Adrenal gland (tissue), 12 donors: ENCODE measurements around the gene CLEC4F. TPM values are rescaled to one million over a fixed set of nuclear protein-coding genes. Genes with fewer than 3 reads are reported as not detected.

Source experiments
- DNase-seq, 7 donors: peaks; one replicate each; pipeline ENCODE4 v3.0.0-alpha.2; 2019 to 2020
- H3K27ac ChIP-seq, 5 donors: fragments of 200-600 bp; sonication (generic) in 4 of 5; 1 replicate in 3 of 5; 2 replicates in 2 of 5; pipeline versions ENCODE4 v1.5.1 to v1.8.0; 2016 to 2020; ENCODE audit warnings: mild to moderate bottlenecking in 1 of 5
- H3K27me3 ChIP-seq: fragments of 200-600 bp; 2 replicates; pipeline ENCODE4 v1.8.0; 2021
- H3K36me3 ChIP-seq, 2 donors: fragments of 200-600 bp; replicated peaks in 1 of 2; 1 replicate in 1 of 2; 2 replicates in 1 of 2; pipeline versions ENCODE4 v1.5.1 to v1.8.0; 2018 to 2022
- H3K4me1 ChIP-seq, 2 donors: fragments of 200-600 bp; replicated peaks in 1 of 2; 1 replicate in 1 of 2; 2 replicates in 1 of 2; pipeline versions ENCODE4 v1.5.1 to v1.8.0; 2018 to 2021
- H3K4me3 ChIP-seq, 4 donors: fragments of 200-600 bp; sonication (generic) in 3 of 4; one replicate each; pipeline ENCODE4 v1.5.1; 2016 to 2018
- H3K9me3 ChIP-seq, 3 donors: fragments of 200-600 bp; sonication (generic) in 1 of 3; replicated peaks in 1 of 3; 1 replicate in 2 of 3; 2 replicates in 1 of 3; pipeline versions ENCODE4 v1.5.1 to v1.8.0; 2016 to 2021
- POLR2A ChIP-seq, 2 donors: fragments of 450-650 bp; IDR thresholded peaks; one replicate each; pipeline ENCODE4 v1.6.1; 2017; ENCODE audit warnings: antibody characterized with exemption in 2 of 2, mild to moderate bottlenecking in 2 of 2, moderate library complexity in 1 of 2
- WGBS, 4 donors: extraction: QIAGEN DNeasy Blood & Tissue Kit in 2 of 4; methylation state at CpG; one replicate each; pipeline versions ENCODE4 v1.1.5 to v1.1.7; 2013 to 2017; 5-methylcytosine and 5-hydroxymethylcytosine counted together
- intact Hi-C, 2 donors: fragments of 100-400 bp; cut with DNase I; formaldehyde crosslinking; loops; one replicate each; pipeline versions ENCODE4 v1.14.1 to v1.15.0; 2022 to 2023
- polyA plus RNA-seq, 3 donors: library from polyadenylated mRNA; stranded (reverse); fragments of 200-250 nt in 2 of 3; fragments of 350-450 nt in 1 of 3; fragmentation: Illumina TruSeq in 1 of 3; extraction: RNeasy Lipid Tissue Mini Kit (QIAGEN cat#74804) in 1 of 3; gene quantifications; one replicate each; pipeline ENCODE4 v1.2.3, GENCODE V29; 2013 to 2014
- total RNA-seq, 9 donors: library from RNA; depleted of rRNA in 4 of 9; stranded (reverse); fragments of >200 nt in 4 of 9; fragments of 120-200 nt in 1 of 9; fragmentation: NEBNext Ultra II Directional in 1 of 9; extraction: Animal tissue kit (Norgen Biotek cat#: 25700) in 1 of 9; gene quantifications; one replicate each; pipeline versions ENCODE4 v1.1.0 to v1.2.4, GENCODE V29; 2013 to 2023
- TF ChIP-seq, protein P1 (sequence below), 6 experiments: fragments of 450-650 bp in 4 of 6; fragments of 200-600 bp in 2 of 6; sonication (generic) in 1 of 6; IDR thresholded peaks; 1 replicate in 5 of 6; 2 replicates in 1 of 6; pipeline versions ENCODE4 v1.5.1 to v1.8.0; 2016 to 2021; ENCODE audit warnings: antibody characterized with exemption in 6 of 6, mild to moderate bottlenecking in 2 of 6, moderate library complexity in 1 of 6
- donor health status: healthy with polysubstance abuse.
- donor health status: Bipolar disorder and iron deficiency.
- donor health status: DM: yes; HTN: yes; CAD: no.
- donor health status: DM: no; HTN: no; CAD: no.
- donor health status: DM: no; HTN: no; CAD: no.
- donor health status: DM: yes; HTN: yes; CAD: no.

The CLEC4F gene
- total and polyA plus RNA-seq, 12 donors: 0.22 to 0.32 (median 0.27) TPM; not detected in 9

DNA sequence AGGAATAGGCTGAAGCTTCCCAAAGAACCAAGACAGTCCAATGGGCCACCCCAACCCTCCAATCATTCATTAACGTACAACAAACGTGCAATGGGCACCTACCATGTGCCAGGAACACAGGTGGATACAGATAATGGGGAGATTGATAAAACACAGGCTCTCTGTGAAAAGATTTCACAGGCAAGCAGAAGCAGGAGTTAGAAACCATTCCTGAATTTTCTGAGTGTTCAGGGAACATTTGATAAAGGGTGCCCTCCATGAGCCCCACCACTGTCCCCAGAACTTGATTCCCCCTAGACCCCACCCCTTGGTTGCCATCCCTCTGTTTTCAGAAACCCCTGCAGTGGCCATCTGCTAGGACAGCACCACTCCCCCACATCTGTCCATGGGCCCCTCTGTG, 13.7 kb upstream of the CLEC4F start:
- Histone ChIP-seq H3K36me3 (no peaks in the 10 kb centered on the region), H3K27ac (no peak overlapping the region), H3K9me3 (no peaks in the 10 kb centered on the region), H3K4me3 (no peak overlapping the region), H3K27me3 (no peaks in the 10 kb centered on the region), H3K4me1 (no peaks in the 10 kb centered on the region)
- TF ChIP-seq, protein P1, sequence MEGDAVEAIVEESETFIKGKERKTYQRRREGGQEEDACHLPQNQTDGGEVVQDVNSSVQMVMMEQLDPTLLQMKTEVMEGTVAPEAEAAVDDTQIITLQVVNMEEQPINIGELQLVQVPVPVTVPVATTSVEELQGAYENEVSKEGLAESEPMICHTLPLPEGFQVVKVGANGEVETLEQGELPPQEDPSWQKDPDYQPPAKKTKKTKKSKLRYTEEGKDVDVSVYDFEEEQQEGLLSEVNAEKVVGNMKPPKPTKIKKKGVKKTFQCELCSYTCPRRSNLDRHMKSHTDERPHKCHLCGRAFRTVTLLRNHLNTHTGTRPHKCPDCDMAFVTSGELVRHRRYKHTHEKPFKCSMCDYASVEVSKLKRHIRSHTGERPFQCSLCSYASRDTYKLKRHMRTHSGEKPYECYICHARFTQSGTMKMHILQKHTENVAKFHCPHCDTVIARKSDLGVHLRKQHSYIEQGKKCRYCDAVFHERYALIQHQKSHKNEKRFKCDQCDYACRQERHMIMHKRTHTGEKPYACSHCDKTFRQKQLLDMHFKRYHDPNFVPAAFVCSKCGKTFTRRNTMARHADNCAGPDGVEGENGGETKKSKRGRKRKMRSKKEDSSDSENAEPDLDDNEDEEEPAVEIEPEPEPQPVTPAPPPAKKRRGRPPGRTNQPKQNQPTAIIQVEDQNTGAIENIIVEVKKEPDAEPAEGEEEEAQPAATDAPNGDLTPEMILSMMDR (IDR thresholded peaks at IDR 0.05): no peak
- no peak for TF ChIP-seq POLR2A (IDR thresholded peaks at IDR 0.05)
- intact Hi-C loops: no loop called here
- DNase-seq: no peak
- WGBS, 4 donors: 38 to 81% (median 75%) methylated on average over 2 of the region's 2 CpGs

DNA sequence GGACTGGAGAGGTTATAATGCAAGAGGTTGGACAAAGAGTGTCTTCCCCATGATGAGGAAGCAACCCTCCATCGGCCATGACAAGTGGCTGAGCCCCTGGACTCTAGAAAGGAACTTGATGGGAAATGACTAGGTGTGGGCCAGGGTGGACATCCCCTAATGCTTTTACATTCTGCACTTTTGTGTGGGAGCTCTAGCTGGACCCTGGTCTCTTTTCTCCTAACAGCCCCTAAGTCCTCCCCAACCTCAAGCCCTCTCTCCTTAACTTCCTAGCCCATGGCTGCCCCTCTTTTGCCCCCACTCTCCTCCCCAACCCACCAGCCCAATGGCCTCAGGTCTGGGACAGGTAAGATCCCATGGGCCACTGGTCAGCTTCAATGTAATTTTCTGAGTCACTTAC, 12.8 kb upstream of the CLEC4F start:
- Histone ChIP-seq H3K36me3 (no peaks in the 10 kb centered on the region), H3K9me3 (no peaks in the 10 kb centered on the region), H3K4me1 (no peaks in the 10 kb centered on the region), H3K4me3 (no peak overlapping the region), H3K27ac (no peak overlapping the region), H3K27me3 (no peaks in the 10 kb centered on the region)
- intact Hi-C loops: no loop called here
- no peak for DNase-seq
- TF ChIP-seq, protein P1 (IDR thresholded peaks at IDR 0.05): no peak
- TF ChIP-seq POLR2A (IDR thresholded peaks at IDR 0.05): no peak
- WGBS, 4 donors: 46 to 76% (median 69%) methylated on average over 1 of the region's 1 CpG

DNA sequence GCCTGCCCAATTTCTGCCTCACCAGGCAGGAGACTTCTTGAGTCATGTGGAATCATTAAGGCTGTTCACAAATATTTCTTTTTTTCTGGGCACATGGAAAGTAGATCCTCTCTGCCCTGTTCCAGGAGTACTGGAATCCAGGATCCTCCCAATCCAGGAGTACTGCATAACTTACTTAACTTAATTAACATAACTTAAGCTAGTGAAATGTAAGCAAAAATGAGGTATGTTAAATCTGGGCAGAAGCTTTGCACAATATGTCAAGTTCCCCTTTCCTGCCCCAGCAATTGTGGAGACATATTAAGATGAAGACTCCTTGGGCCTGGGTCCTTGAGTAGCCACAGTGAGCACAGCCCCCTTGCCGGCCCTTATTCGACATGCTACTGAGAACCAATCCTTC, 12.0 kb upstream of the CLEC4F start:
- TF ChIP-seq, protein P1 (IDR thresholded peaks at IDR 0.05): no peak
- no peak for TF ChIP-seq POLR2A (IDR thresholded peaks at IDR 0.05)
- no peaks in the 10 kb centered on the region for H3K4me1 ChIP-seq
- no peak for DNase-seq
- H3K4me3 ChIP-seq: no peak overlapping the region
- H3K27me3 ChIP-seq: no peaks in the 10 kb centered on the region
- intact Hi-C loops: no loop called here
- 81 to 91% (median 87%) methylated on average over 2 of the region's 2 CpGs for WGBS, 4 donors
- no peaks in the 10 kb centered on the region for H3K9me3 ChIP-seq
- H3K27ac ChIP-seq: no peak overlapping the region
- H3K36me3 ChIP-seq: no peaks in the 10 kb centered on the region

DNA sequence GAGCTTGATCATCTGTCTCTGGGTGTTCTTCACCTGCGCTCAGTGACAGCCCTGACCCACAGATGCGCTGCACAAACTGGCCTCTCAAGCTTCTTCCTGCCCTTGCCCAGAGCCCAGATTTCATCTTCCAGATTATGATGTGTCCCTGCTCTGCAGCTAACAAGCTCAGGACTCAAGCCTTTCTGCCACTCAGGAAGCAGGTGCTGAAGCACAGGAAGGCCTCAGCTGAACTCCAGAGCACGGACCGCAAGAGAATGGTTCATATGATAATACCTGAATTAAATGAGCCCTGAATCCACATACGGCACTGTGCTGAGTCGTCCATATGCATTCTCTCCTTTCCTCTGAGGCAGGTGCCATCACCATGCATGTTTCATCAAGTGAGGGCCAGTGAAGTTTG, 11.5 kb upstream of the CLEC4F start:
- no peak for TF ChIP-seq POLR2A (IDR thresholded peaks at IDR 0.05)
- TF ChIP-seq, protein P1 (IDR thresholded peaks at IDR 0.05): no peak
- Histone ChIP-seq H3K27me3 (no peaks in the 10 kb centered on the region), H3K9me3 (no peaks in the 10 kb centered on the region), H3K4me1 (no peaks in the 10 kb centered on the region), H3K4me3 (no peak overlapping the region), H3K27ac (no peak overlapping the region), H3K36me3 (no peaks in the 10 kb centered on the region)
- intact Hi-C loops: no loop called here
- WGBS, 4 donors: 62 to 83% (median 70%) methylated on average over 3 to 6 of the region's 6 CpGs
- DNase-seq: no peak
